OCI-LY3 (cell line): Measurements from ENCODE around the gene PARP12.

ENCODE experiments used
- CTCF ChIP-seq: fragments of 200-600, 300-600 bp; sonication (generic); IDR thresholded peaks from 2 replicates; pipeline ENCODE4 v1.5.1; 2014; ENCODE audit warnings: antibody characterized with exemption, low read length, low read depth
- EZH2phosphoT487 ChIP-seq: fragments of 200-600 bp; shearing (Covaris generic); IDR thresholded peaks from 2 replicates; pipeline ENCODE4 v1.6.1; 2018; ENCODE audit warnings: antibody characterized with exemption, mixed run types, low read depth

GRCh38 chr7:139985811-139986210 is 76.9 kb downstream of the PARP12 start:
- TF ChIP-seq CTCF, result no peak
- TF ChIP-seq EZH2phosphoT487, result no peak
